Stomach smooth muscle (tissue), 2 donors: ENCODE data around the gene CADPS2.
"Not testable (repeated sequence)": the region's sequence is repeated elsewhere in the genome, so short reads cannot be mapped to it uniquely, and the experiment has no call there.

Source experiments
- H3K27ac ChIP-seq: one replicate; pipeline ENCODE4 v1.7.0; 2013; ENCODE audit warnings: mild to moderate bottlenecking, low read length, inconsistent platforms
- H3K27me3 ChIP-seq, 2 donors: one replicate each; pipeline ENCODE4 v1.7.0; 2013; ENCODE audit warnings: low read length in 2 of 2; ENCODE audit not compliant: insufficient read depth in 2 of 2, control insufficient read depth in 1 of 2
- H3K36me3 ChIP-seq, 2 donors: one replicate each; pipeline ENCODE4 v1.7.0; 2013; ENCODE audit warnings: low read length in 2 of 2; ENCODE audit not compliant: control insufficient read depth in 2 of 2, insufficient read depth in 2 of 2
- H3K4me1 ChIP-seq: one replicate; pipeline ENCODE4 v1.7.0; 2013; ENCODE audit warnings: low read length; ENCODE audit not compliant: control insufficient read depth, insufficient read depth
- H3K4me3 ChIP-seq, 2 donors: one replicate each; pipeline ENCODE4 v1.7.0; 2013; ENCODE audit warnings: low read length in 2 of 2
- H3K9ac ChIP-seq, 2 donors: one replicate each; pipeline ENCODE4 v1.7.0; 2013; ENCODE audit warnings: low read length in 2 of 2, mild to moderate bottlenecking in 1 of 2
- H3K9me3 ChIP-seq, 2 donors: one replicate each; pipeline ENCODE4 v1.7.0; 2013; ENCODE audit warnings: low read length in 2 of 2; ENCODE audit not compliant: control insufficient read depth in 2 of 2
- donor health status: healthy.
- donor health status: Pancreatic carcinoma.

CADPS2 gene

DNA sequence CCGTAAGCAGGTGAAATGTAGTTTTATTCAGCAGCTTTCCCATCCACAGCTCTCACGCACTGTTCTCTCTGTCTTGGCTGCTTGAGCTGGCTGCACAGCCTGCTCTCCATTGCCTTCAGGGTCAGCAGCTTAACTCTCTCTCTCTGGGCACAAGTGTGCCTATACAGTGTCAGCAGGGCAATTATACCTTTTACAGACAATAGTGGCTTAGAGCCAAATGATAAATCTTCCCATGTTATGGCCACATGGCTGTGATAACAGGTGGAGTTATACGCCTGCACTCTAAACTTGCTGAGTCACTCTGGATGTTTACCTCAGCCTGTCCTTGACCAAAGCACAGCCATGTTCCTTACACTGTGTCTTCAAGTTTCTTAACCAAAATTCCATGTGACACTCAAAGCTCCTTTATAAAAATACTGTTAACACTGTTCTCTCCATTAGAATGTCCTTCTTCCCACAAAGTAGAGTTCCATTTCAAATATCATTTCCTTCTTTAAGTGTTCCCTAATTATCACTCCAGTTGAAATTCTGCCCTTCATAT is 193.4 kb downstream of the CADPS2 start:
- H3K9me3 ChIP-seq = no peaks in the 10 kb centered on the region
- H3K27me3 ChIP-seq = no peaks in the 10 kb centered on the region
- H3K4me1 ChIP-seq = no peaks in the 10 kb centered on the region
- no peaks in the 10 kb centered on the region for H3K36me3 ChIP-seq
- no peak overlapping the region for H3K4me3 ChIP-seq
- H3K27ac ChIP-seq = no peak overlapping the region
- no peak overlapping the region for H3K9ac ChIP-seq

DNA sequence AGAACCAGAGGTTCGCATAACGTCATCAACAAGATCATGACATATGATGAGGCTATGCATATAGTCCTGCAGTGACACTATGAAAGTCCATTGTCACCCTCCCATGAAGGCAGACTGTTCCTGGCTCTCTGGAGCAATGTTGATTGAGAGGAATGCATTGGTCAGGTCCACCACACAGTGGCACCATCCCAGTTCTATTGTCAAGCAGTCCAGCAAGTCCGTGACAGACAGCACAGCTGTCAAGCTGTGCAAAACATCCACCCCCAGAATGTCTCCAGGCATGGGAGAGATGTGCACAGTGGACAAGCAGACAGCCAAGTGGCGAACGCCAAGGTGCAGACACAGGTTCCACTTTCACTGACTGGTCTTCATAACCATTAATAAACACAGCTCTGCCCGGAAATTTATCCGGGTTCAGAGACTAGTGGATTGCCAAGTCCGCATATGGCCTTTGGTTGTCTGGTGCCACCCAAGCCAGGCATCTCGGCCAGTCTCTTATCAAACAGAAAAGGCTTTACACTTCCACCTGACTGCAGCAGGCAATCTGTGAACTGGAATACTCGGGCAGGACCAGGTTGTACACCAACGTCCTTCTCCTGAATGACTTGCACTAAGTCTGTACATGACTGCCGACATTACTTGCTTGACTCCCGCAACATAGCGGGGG is 194.6 kb downstream of the CADPS2 start:
- H3K36me3 ChIP-seq = no peaks in the 10 kb centered on the region
- no peaks in the 10 kb centered on the region for H3K9me3 ChIP-seq
- no peaks in the 10 kb centered on the region for H3K4me1 ChIP-seq
- no peak overlapping the region for H3K9ac ChIP-seq
- no peaks in the 10 kb centered on the region for H3K27me3 ChIP-seq
- H3K27ac ChIP-seq = no peak overlapping the region
- H3K4me3 ChIP-seq = no peak overlapping the region

DNA sequence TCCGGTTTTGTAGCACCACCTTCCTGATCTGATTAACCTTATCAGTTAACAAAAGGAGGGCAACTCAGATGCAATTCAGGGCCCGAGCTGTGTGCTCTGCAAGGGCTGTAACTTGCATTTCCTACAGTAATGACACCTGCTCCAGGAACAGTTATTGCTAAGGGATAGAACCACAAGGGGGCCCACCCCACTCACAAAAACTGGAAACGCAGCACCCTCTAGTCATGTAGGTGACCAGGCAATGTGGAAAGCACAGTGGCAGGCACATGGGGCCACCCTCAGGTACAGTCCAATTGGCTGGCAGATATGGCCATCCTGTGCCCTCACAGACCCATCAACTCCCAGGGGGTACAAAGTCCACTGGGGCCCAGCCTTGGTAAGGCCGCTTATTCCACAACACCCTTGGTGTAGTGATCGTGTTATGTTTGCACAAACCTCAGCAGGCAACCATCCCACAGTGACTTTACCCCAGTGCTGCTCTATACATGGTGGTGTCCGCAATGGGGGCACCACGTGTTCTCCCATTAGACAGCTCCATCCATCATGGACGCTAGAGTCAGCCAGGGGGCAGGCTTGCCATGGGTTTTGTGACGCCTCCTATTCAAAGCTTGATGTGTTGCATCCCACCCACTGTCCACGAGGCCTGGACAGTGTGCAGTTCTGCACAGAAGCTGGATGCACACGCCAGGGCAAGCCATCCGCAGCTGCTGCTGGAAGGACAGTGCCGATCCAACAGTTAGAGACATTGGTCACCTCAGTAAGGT is 196.7 kb downstream of the CADPS2 start:
- H3K27ac ChIP-seq = no peak overlapping the region
- no peaks in the 10 kb centered on the region for H3K27me3 ChIP-seq
- H3K4me3 ChIP-seq = no peak overlapping the region
- no peaks in the 10 kb centered on the region for H3K4me1 ChIP-seq
- no peaks in the 10 kb centered on the region for H3K36me3 ChIP-seq
- H3K9ac ChIP-seq = no peak overlapping the region
- no peaks in the 10 kb centered on the region for H3K9me3 ChIP-seq

DNA sequence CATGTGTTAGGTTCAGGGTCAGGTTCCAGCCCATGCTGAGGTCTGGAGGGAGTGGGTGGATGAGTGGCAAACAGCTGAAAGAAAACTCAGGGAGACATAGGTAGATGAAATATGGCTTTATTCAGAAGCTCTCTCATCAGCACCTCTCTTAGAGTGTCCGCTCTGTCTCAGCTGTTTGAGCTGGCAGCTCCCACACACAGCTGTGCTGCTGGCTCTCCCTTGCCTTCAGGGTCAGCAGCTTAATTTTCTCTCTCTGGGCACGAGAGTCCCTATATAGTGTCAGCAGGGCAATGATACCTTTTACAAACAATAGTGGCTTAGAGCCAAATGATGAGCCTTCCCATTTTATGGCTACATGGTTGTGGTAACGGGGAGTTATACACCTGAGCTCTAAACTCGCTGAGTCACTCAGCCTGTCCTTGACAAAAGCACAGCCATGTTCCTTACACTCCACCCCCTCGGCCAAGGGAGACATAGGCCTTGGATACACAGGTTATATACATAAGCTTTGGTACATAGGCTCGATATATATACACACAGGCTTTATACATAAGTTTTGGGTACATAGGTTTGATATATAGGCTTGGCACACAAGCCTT is 197.8 kb downstream of the CADPS2 start:
- Histone ChIP-seq H3K4me3 (no peak overlapping the region), H3K9ac (no peak overlapping the region), H3K27me3 (no peaks in the 10 kb centered on the region), H3K9me3 (no peaks in the 10 kb centered on the region), H3K27ac (no peak overlapping the region), H3K36me3 (no peaks in the 10 kb centered on the region), H3K4me1 (no peaks in the 10 kb centered on the region)

DNA sequence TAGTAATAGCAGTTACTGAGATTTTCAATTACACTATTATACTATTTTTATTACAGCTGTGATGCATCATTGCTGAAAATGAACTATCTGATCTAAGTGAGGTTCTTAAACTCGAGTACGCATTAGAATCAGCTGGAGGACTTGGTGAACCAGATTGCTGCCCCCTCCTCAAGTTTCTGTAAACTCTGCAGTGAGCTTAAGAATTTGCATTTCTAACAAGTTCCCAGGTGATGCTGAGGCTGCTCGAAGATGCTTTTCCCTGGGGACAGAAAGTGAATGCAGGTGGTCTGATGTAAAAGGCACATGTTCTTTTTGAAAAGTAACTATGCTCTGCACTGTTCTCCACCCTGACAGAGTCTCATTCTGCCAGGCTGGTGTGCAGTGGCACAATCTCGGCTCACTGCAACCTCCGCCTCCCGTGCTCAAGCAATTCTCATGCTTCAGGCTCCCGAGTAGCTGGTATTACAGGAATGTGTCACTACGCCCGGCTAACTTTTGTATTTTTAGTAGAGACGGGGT is 199.8 kb downstream of the CADPS2 start:
- Histone ChIP-seq H3K27me3 (no peaks in the 10 kb centered on the region), H3K27ac (no peak overlapping the region), H3K36me3 (no peaks in the 10 kb centered on the region), H3K4me3 (no peak overlapping the region), H3K4me1 (no peaks in the 10 kb centered on the region), H3K9me3 (no peaks in the 10 kb centered on the region), H3K9ac (no peak overlapping the region)

DNA sequence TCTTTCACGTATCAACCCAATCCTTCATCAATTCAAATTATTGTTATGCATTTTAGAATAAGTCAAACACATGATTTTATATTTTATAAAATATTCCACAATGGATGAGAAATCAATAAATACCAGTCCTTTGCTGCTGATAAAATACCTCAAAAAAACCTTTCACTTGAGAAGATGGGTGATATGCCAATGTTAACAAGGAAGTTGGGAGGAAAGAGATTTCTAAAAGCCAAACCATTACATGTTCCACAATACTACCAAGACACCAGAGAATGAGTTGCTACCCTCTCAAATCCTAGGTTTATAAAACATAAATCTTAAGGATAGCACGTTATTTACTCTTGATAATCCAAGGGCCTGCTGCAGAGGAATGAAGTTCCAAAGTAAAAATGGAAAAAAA is 201.8 kb downstream of the CADPS2 start:
- H3K4me3 ChIP-seq = no peak overlapping the region
- no peaks in the 10 kb centered on the region for H3K4me1 ChIP-seq
- no peaks in the 10 kb centered on the region for H3K27me3 ChIP-seq
- no peaks in the 10 kb centered on the region for H3K36me3 ChIP-seq
- no peak overlapping the region for H3K9ac ChIP-seq
- H3K9me3 ChIP-seq = no peaks in the 10 kb centered on the region
- H3K27ac ChIP-seq = no peak overlapping the region

DNA sequence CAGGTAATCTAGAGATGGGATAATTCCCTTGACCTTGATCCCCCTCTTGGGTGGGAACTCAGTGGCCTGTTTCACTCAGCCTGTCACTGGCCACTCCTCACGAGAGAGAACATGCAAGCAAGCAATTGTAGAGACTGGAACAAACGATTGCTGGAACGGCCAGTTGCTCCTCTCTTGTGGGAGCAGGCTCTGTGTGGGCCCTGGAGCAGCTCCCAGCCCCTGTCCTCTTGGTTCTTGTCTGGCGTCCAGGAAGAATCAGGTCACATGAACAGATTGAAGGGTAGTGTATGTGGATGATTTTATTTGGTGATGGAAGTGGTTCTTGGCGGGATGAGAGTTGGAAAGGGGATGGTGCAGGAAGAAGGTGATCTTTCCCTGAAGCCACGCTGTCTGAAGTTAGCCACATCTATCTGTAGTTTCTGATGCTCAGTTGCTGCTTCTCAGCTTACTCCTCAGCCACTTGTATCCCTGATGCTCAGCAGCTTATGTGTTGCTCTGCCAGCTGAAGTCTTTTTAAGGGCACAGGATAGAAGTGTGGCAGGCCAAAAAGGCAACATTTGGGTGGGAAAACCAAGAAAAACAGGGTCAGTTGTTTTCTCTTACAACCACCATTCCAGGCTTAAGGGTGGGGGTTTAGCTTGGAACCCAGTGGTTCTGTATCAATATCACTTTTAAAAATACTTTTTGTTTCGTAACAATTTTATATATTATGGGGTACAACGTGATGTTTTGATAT is 203.3 kb downstream of the CADPS2 start:
- H3K27me3 ChIP-seq = no peaks in the 10 kb centered on the region
- no peak overlapping the region for H3K9ac ChIP-seq
- no peaks in the 10 kb centered on the region for H3K4me1 ChIP-seq
- no peaks in the 10 kb centered on the region for H3K9me3 ChIP-seq
- H3K4me3 ChIP-seq = no peak overlapping the region
- H3K27ac ChIP-seq = no peak overlapping the region
- no peaks in the 10 kb centered on the region for H3K36me3 ChIP-seq

DNA sequence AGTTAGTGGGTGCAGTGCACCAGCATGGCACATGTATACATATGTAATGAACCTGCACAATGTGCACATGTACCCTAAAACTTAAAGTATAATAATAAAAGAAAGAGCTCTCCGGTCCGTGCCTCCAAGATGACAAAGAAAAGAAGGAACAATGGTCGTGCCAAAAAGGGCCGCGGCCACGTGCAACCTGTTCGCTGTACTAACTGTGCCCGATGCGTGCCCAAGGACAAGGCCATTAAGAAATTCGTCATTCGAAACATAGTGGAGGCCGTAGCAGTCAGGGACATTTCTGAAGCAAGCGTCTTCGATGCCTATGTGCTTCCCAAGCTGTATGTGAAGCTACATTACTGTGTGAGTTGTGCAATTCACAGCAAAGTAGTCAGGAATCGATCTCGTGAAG is 205.1 kb downstream of the CADPS2 start:
- not testable (repeated sequence) for H3K4me3 ChIP-seq, H3K27me3 ChIP-seq, H3K9ac ChIP-seq, H3K9me3 ChIP-seq, H3K27ac ChIP-seq, H3K36me3 ChIP-seq, H3K4me1 ChIP-seq

DNA sequence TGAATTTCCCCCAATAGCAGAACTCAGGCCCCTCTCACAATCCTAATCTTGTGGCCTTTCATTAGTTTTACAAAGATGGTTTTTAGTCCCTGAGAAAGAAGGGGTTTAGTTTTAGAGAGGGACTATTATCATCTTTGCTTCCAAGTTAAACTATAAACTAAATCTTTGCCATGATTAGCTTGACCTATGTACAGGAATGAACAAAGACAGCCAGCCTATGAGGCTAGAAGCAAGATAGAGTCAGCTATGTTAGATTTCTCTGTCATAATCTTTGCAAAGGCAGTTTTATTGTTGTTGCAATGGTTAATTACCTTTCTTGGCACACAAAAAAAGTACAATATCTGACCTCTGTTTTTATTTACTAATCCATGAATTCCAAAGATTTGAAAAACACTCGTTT is 206.4 kb downstream of the CADPS2 start:
- H3K9me3 ChIP-seq = no peaks in the 10 kb centered on the region
- peaks cover 3% of the 10 kb centered on the region for H3K4me1 ChIP-seq
- no peaks in the 10 kb centered on the region for H3K27me3 ChIP-seq
- no peak overlapping the region for H3K27ac ChIP-seq
- no peaks in the 10 kb centered on the region for H3K36me3 ChIP-seq
- no peak overlapping the region for H3K4me3 ChIP-seq
- H3K9ac ChIP-seq = no peak overlapping the region

DNA sequence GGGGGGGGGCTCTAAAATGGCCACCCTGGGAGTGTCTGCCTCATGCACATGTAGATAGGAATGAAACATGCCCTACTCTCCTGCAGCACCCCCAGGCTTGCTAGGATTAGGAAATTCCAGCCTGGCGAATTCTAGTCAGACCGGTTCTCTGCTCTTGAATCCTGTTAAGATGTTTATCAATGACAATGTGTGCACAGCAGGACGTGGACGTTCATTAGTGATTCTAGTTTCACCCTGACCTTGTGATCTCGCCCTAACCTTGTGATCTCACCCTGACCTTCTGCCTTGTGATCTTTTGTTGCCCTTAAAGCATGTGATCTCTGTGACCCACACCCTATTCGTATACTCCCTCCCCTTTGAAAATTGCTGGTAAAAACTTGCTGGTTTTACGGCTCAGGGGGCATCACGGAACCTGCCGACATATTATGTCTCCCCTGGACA is 207.0 kb downstream of the CADPS2 start:
- not testable (repeated sequence) for H3K4me3 ChIP-seq, H3K36me3 ChIP-seq, H3K9ac ChIP-seq, H3K4me1 ChIP-seq, H3K9me3 ChIP-seq, H3K27ac ChIP-seq, H3K27me3 ChIP-seq
